ENCODE measurements around the gene SRGAP1.
"Not testable (repeated sequence)": the region's sequence is repeated elsewhere in the genome, so short reads cannot be mapped to it uniquely, and the experiment has no call there.

Gene SRGAP1

GRCh38 chr12:63980211-63980610, 135.7 kb downstream of the SRGAP1 start:
- no peak for DNase-seq

DNA sequence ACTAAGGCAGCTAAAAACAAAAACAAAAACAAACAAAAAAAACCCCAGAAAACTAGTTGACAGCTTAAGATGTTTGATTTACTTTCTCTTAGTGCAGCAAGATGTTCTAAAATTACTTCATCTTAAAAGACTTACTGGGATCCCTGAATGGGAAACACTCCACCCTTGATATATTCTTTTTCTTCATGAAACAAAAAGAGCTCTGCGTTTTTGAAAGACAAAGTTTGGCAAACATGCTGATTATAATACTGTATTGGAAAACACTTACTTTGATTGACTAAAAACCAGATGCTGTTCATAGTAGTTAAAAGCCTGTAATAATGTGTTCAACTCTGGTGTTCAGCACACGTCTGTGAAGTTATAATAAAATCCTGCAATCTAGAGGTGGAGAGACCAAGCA, 136.8 kb downstream of the SRGAP1 start:
- DNase-seq, result no peak

DNA sequence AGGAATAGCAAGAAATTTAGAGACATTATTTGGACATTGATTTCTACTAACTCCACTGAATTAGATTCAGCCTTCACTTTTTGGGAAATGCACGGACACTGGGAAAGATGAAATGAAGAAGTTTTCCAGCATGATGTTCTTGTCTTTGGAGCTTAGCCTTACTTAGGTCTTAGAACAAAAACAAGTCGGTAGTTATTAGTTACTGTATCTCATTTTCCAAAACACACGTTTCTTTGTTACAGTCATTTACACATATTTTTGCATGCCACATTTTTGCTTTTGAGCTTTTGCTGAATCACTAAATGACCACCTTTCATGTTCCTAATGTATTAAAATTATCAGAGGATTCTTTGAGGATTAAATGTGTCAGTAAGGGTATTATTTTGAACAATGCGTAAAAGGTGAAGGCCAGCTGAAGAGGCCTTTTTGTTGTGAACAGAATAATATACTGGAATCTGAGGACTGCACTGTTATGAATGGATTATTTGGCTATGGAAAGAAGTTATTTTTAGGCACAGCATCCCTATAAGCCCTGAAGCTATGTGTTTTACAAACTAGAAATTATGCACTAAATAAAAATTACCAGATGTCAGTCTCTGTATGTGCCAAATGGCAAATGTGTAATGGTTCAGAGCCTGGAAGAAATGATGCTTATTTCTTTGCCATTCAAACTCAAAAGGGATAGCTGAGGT, 138.2 kb downstream of the SRGAP1 start:
- no peak for DNase-seq

- no peak for DNase-seq
Measured at GRCh38 chr12:63985456-63985855, 141.0 kb downstream of the SRGAP1 start.

GRCh38 chr12:63985945-63986344, 141.4 kb downstream of the SRGAP1 start:
- DNase-seq, result no peak

- DNase-seq, result no peak
Measured at GRCh38 chr12:63989301-63989845, 144.9 kb downstream of the SRGAP1 start.

GRCh38 chr12:63990828-63991547, 146.5 kb downstream of the SRGAP1 start:
- no peak for DNase-seq

DNA sequence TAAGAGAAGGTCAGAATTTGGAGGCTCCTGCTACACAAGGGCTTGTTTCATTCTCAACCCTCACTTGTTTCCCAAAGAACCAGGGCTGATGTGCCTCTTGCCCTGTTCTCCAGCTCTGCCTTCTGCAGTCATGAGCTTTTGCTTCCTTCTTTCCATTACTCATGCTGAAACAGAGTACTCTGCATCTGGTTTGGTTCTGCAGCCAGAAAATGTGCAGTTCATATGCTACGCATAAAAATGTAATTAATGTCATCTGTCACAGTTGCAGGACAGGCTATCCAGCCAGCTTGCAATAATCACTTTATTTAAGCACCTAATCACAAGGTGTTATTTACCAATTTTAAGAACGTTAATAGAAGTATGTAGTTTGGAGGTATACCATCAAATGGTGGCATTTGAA, 150.2 kb downstream of the SRGAP1 start:
- DNase-seq, result no peak

- no peak for DNase-seq
Measured at GRCh38 chr12:63995512-63995911, 151.0 kb downstream of the SRGAP1 start.

- DNase-seq, result no peak
Measured at GRCh38 chr12:63996556-63996955, 152.1 kb downstream of the SRGAP1 start.

DNA sequence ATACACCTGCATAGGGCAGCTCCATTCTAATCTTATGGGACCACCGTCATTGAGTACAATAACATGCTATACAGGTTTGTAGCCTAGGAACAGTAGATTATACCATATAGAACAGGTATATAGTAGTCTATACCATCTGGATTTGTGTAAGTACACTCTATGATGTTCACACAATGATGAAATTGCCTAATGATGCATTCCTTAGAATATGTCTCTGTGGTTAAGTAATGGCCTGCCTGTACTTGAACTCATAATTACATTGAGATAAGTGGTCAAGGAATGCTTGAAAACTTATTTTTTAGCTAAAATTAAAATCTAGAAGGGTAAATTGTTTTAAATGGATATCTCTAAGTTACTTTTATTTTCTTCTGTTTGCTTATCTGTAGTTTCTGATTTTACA, 152.7 kb downstream of the SRGAP1 start:
- DNase-seq, result no peak

DNA sequence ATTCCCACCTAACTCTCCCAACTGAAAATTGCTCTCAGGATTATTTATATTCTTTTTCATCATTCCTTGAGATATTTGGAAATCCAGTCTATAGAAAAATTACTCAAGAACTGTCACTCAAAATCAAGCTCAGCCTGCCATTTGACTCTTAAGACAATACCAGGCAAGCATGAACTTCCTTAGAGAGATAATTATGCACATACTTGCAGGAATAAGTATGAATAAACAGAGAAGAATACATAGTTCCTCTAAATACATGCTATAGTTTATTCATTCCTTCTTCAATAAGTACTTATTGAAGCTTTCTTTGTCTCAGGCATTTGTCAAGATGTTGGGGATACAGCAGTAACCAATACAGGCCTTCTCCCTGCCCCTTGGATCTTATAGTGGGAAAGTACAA, 154.1 kb downstream of the SRGAP1 start:
- no peak for DNase-seq

GRCh38 chr12:63999853-64000252, 155.4 kb downstream of the SRGAP1 start:
- no peak for DNase-seq

DNA sequence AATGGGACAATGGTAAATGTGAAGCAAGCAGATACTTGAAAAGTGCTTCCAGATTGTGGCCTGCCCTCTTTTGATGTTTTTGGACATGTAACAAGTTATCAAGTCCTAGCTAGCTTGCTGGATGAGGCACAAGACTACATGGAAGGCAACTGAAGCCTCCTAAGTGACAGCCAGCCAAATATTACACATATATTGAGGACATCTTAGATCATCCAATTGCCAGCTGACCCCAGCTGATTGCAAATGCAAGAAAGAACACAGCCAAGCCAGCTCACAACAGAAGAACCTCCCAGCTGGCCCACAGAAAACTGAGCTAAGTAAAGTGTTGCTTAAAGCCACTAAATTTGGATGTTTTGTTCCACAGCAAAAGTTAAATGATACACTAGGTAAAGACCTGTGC, 156.9 kb downstream of the SRGAP1 start:
- no peak for DNase-seq

- no peak for DNase-seq
Measured at GRCh38 chr12:64004641-64005040, 160.1 kb downstream of the SRGAP1 start.

GRCh38 chr12:64006211-64006825, 161.8 kb downstream of the SRGAP1 start:
- DNase-seq, result no peak

GRCh38 chr12:64007853-64008252, 163.4 kb downstream of the SRGAP1 start:
- DNase-seq, result no peak

- DNase-seq, result no peak
Measured at GRCh38 chr12:64008596-64008995, 164.1 kb downstream of the SRGAP1 start.

DNA sequence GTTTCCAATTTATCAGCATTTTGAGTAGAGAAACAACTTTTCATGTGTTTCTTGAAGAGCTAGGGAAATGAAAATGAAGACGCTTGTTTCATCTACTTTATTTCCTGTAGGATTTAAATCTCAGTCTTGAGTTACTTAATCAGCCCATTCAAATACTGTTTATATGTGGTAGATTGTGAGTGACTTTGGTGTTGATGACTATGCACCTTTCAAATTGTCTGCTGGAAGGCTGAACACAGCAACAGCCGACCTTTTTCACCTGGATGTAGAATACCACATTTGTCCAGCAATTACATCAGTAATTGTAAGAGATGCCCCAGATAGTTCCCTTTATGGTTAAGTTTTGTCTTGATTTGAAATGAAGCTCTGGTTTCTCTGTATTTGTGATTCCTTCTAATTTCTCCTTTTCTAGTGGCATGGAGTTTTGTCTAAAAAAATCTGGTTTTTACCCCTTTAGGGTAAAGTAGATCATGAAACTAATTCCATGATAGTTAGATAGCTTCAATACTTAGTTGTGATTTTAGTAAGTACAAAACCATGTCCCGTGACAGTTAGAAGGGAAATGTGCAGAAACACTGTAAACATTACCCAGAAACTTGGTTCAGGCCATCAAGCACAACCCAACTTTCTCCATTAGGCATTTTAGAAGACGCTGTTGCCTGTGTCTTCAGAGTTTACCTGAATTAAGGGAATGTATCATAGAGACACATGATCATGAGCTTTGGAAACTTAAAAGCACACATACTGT, 165.0 kb downstream of the SRGAP1 start:
- DNase-seq, result no peak

- no peak for DNase-seq
Measured at GRCh38 chr12:64010069-64010686, 165.7 kb downstream of the SRGAP1 start.

DNA sequence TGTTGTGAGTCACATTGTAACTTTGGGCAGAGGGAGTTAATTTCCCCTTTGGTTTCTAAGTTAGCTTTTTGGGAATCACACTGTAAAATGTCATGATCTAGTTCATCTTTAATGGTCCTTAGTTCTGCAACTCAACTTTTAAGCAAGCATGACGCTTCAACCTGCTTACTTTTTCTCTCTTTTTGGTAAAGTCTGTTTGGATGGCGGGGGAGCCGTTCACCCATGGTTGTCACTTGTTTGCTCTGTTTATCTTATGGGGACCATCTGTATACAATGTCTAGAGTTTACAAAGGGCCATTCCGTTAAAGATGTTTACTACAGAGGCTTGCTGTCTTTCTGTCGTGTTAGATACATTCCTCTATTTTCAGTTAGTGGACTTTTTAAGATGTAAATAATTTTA, 172.0 kb downstream of the SRGAP1 start:
- no peak for DNase-seq

- not testable (repeated sequence) for DNase-seq
Measured at GRCh38 chr12:64018116-64018515, 173.6 kb downstream of the SRGAP1 start.

DNA sequence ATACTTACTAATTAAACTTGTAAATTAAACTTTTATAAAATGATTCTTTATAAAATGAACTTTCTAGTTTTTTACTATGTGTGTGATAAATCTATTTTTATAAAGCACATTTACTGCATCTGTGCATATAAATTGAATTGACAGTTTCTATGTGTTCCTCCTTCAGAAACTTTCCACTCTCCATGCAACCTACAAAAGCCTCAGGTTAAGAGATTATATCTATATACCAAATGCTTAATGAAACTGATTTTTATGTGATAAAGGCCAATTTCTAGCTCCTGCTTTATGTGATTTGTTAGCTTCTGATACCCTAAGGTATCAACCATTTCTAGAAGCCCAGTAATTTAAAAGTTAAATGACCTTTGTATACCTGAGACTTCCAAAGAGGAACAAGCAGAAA, 174.0 kb downstream of the SRGAP1 start:
- no peak for DNase-seq

Measured in KG1 (cell line).